Measurements from ENCODE around the gene AGXT. TPM values are rescaled to one million over a fixed set of nuclear protein-coding genes. Genes with fewer than 3 reads are reported as not detected.

Gene AGXT
- total and polyA plus RNA-seq, 2 of the 8 experiments (the other 6 are each of a cell fraction or from before 2014, with no cell fraction given), result 0.03 TPM; not detected in 1

DNA sequence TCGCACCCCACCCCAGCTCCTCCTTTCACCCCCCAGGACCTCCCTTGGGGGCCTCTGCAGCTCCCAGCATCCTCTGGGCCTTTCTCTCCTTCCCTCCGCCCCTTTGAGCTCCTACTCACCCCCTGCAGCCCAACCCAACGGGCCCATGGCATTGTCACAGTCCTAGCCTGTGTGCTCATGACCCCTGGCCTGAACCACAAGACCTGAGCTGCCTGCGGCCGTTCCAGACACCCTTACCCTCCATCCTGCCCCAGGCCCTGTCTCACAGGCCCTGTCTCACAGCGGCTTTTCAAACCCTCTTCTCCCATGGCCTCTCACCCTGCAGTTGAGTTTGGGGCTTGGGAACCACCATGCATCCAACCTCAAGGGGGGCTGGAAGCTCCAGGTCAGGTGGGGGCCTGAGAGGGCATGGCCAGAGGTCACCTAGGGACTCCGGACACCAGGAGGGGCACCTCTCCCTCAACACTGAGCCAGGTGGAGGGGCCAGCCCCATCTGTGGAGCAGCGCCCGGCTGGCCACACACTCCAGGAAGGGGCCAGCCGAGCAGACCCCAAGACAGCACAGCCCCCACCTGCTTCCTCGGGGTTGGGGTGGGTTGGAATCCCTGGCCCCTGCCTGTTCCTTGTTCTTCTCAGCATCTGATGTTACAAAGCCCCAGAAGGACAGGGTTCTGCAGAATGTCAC is 20.4 kb downstream of the AGXT start (continued):
- TF ChIP-seq CTCF (IDR thresholded peaks at IDR 0.05; ENCODE audit: control extremely low read depth in 1 of 3, insufficient read depth in 1 of 3, low read depth in 1 of 3, low read length in 3 of 3) (no peak), HDAC2 (IDR thresholded peaks at IDR 0.05; ENCODE audit: borderline replicate concordance in 1 of 2, low read depth in 2 of 2, low read length in 2 of 2) (no peak), EZH2 (IDR thresholded peaks at IDR 0.05; ENCODE audit: low read depth, low read length, severe bottlenecking) (no peak), CREB1 (IDR thresholded peaks at IDR 0.05) (no peak), RFX5 (IDR thresholded peaks at IDR 0.05; ENCODE audit: borderline replicate concordance, low read depth, low read length) (no peak)

All from H1 (cell line).